ENCODE data around the gene FAM20C.
"Not testable (repeated sequence)": the region's sequence is repeated elsewhere in the genome, so short reads cannot be mapped to it uniquely, and the experiment has no call there.

FAM20C gene

DNA sequence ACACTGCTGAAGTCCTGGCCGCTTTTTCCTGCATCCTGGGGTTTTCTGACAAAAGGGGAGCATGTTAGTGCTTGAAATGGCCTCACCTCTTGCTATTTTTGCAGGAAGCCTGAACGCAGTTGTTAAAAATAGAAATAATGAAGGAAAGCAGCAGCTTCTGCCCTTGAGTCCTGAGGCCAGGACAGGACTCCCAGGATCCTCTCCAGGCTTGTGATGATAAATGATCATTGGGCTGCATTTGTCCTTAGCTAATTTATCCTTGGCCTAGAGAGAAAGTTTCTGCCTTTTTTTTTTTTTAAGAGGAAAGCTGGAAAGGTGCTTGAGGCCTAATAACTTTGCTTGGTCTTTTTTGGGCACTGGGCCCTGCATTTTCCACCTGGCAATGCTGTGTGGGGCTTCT lies 17.7 kb upstream of the FAM20C start:
- no peak for DNase-seq

DNA sequence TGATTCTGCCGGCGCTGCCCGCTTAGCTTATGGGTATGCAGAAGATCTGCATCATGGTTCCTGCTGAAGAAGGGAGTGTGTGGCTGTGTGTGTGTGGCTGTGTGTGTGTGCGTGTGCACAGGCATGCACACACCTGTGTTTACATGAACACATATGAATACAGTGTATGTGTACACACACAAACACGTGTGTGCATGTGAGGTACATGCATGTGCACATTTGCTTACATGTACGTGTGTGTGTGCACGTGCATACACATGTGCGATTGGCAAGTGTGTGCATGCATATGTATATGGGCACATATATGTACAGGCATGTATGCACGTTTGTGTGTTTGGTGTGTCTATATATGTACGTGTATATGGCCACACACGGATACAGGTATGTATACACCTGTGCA lies 16.4 kb upstream of the FAM20C start:
- no peak for DNase-seq

DNA sequence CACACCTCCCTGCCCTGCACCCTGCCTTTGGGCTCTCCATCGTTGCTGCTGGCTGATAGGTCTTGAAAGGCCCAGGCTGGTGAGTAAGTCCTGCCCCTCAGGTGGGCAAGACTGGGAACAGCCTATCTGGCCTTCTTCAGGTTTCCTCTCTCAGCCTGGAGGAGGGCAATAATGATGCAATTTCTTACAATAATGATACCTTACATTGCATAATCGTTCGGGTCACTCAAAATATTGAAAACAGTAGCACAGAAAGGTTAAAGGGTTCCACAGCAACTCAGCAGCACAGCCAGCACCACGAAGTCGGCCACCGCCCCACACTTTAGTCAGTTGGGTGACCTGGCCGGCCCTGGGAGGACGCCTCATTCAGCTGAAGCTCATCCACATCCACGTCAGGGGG lies 16.0 kb upstream of the FAM20C start:
- no peak for DNase-seq

DNA sequence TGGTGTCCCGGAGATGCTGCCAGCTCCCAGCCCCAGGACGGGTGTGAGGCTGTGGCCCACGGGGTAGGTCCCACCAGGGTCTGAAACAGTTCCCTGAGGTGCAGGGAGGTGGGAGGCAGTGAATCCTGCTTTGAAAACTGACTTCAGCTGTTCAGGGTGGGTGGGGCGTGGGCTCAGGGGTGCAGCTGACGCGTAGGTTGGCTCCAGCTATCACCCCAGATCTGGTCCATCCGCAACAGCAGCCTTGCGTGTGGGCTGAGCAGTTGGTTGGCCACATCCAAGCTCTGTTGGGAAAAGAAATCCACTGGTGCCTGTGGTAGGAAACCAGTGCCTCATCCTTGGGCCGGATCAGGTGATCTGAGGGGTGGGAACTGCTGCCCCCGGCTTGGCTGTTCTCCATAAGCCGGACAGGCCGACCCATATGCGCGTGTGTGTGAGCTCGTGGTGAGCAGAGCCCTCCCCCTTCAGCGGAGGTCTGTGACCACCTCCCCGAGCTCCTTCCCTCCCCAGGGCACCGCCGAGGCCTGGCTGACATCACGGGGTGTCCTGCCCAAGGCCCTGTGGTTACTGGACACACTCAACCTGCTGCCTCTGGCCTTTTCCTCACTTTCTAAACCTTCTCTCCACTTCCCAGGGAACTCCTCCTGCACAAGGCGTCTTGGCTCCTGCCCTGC lies 15.4 kb upstream of the FAM20C start:
- no peak for DNase-seq

- no peak for DNase-seq
Observed at GRCh38 chr7:178444-178843, 13.9 kb upstream of the FAM20C start.

DNA sequence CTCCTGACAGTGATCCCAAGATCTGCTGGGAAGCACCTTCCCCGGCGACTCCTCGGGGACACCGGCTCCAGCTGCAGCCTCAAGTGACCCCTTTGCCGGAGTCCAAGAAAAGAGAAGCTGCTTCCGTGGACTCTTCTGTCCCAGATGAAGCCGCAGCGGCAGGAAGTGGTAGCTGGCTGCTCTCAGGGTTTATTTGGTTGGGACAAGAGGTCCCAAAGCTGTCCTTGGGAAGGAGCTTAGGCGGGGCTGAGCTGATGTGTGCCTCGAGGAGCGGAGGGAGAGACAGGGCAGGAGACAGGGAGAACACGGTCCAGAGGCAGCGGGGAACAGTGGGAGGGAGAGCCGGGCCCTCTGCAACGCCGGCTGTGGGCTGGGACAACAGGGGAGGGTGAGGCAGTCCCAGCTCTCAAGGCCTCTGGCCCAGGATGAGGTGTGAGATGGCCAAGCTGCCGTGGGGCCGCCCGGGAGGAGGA lies 13.1 kb upstream of the FAM20C start:
- DNase-seq, result no peak

- no peak for DNase-seq
Observed at GRCh38 chr7:179948-180694, 12.2 kb upstream of the FAM20C start.

DNA sequence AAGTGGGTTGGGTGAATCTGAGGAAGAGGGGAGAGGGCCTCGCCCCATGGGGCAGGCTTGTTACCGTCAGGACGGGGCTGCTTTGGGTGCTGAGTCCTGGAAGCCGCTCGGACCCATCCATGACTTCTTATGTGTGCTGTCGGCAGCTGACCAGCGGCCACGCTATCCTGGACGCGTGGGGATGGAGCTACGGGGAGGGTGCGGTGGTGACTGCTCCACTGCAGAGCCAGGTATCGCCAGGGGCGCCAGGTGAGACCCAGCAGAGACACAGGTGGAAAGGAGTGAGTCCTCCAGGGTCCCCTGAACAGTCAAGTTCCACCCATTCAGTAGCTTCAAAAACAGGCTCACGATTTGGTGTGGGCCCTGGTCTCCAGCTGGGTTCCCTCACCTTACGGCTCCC lies 10.6 kb upstream of the FAM20C start:
- no peak for DNase-seq

DNA sequence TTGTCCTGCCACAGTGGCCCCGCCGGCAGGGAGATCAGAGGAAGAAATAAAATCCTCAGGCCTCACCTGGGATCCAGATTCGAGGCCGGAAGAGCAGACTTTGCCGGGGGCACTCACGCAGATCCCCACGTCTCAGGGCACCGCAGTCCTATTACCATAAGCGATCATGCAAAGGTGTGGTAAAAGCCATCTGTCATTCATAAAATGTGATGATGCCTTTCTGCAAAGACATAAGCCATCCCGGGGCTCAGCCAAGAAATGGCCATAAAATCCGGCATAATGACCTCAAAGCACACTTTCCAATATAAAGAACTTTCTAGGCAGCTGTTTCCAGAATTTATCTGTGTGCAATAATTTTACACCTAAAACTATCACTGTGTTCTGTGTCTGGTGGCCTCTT lies 9.9 kb upstream of the FAM20C start:
- not testable (repeated sequence) for DNase-seq

DNA sequence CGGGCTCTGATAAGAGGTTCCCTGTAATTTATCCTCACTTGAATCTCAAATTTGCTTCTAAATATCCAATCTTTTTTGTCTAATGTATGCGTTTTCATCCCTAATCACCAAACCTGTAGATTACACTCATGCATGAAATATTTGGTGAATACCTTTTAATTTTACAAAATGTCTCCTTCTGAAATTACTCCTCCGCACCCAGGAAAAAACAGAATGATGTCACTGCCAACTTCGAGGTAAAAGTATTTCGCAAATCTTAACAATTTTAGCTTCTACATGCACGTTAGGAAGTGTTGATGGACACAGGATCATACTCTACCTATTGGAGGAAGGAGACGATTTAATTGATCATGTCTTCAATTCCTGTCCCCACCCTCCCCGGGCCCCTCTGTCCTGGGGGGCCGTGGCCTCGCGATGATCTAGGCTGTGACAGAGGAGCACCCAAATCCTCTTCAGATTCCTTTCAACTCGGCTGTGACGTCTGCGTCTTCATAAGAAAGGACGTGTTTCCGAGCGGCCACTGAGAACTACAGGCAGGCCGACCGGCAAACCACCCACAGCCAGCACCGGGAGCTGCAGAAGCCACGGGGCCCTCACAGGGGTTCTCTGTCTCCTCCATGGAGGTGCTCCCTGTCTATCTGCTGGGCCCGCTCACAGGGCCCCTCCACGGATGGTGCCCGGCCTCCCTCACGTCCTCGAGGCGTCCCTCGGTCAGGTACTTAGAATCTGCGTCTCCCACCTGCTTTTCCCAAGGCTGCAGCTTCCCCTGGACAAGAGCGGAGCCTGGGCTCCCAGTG lies 8.7 kb upstream of the FAM20C start:
- no peak for DNase-seq

- DNase-seq, result no peak
Observed at GRCh38 chr7:184294-185264, 7.8 kb upstream of the FAM20C start.

- DNase-seq, result no peak
Observed at GRCh38 chr7:186516-187113, 5.8 kb upstream of the FAM20C start.

GRCh38 chr7:187227-187927 lies 5.0 kb upstream of the FAM20C start:
- no peak for DNase-seq

GRCh38 chr7:188174-188573 lies 4.2 kb upstream of the FAM20C start:
- no peak for DNase-seq

- no peak for DNase-seq
Observed at GRCh38 chr7:188727-189500, 3.5 kb upstream of the FAM20C start.

DNA sequence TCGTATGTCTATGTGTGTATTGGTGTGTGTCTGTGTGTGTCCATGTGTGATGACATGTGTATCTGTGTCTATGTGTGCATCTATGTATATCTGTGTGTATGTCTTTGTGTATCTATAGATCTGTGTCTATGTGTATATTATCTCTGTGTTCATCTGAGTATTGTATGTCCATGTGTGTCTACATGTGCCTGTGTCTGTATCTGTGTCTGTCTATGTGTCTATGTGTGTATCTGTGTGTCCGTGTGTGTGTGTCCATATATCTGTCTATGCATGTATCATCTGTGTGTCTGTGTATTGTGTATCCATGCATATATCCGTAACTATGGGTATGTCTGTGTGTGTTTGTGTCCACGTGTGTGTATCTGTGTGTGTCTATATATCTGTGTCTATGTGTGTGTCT lies 2.7 kb upstream of the FAM20C start:
- no peak for DNase-seq

DNA sequence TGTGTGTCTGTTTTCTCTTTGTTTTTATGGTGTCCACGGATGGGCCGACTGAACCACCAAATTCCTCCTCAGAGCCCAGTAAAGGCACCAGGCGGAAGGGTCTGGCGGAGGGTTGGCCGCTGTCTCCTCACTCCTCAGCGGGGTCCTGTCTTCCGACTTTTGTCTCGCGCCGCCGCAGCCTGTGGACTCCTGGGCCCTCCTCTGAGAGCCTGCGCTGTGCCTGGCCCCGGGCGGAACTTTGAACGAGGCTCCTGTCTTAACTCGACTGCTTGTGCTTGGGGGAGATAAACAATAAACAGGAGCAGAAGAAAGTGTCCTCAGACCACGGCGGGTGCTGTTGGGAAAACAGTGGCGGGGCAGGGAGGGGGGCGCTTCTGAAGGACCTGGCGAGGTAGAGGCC lies 2.2 kb upstream of the FAM20C start:
- no peak for DNase-seq

GRCh38 chr7:191105-191980 lies 1.0 kb upstream of the FAM20C start:
- no peak for DNase-seq

- DNase-seq, result no peak
Observed at GRCh38 chr7:192701-193480, 520 bp downstream of the FAM20C start.

Measured in activated CD4-positive, CD25-positive, alpha-beta regulatory T cell (primary cell).